Activated CD4-positive, alpha-beta T cell treated with anti-CD3 and anti-CD28 coated beads for 4 hours (primary cell): ENCODE results near the gene TYSND1.
"Not testable (repeated sequence)": the region's sequence is repeated elsewhere in the genome, so short reads cannot be mapped to it uniquely, and the experiment has no call there.

Source experiments
- DNase-seq, 2 donors: peaks; one replicate each; pipeline ENCODE4 v3.0.0-alpha.2; 2020

TYSND1 gene

GRCh38 chr10:70162892-70163201, 16.3 kb upstream of the TYSND1 start:
- peak; percentile 35 to 38 for DNase-seq

- no peak for DNase-seq
These were observed 15.8 kb upstream of the TYSND1 start for GRCh38 chr10:70162151-70162891.

- DNase-seq = no peak
These were observed 14.3 kb upstream of the TYSND1 start for GRCh38 chr10:70160798-70161197.

- not testable (repeated sequence) for DNase-seq
These were observed 12.9 kb upstream of the TYSND1 start for GRCh38 chr10:70159366-70159765.

GRCh38 chr10:70158113-70158512, 11.6 kb upstream of the TYSND1 start:
- DNase-seq = no peak

- DNase-seq = no peak
These were observed 8.8 kb upstream of the TYSND1 start for GRCh38 chr10:70155255-70155838.

GRCh38 chr10:70148516-70148915, 2.0 kb upstream of the TYSND1 start:
- DNase-seq = no peak

- no peak for DNase-seq
These were observed 742 bp upstream of the TYSND1 start for GRCh38 chr10:70147259-70147625.

GRCh38 chr10:70145666-70146488, 623 bp downstream of the TYSND1 start:
- peak; percentile 65 to 72 for DNase-seq

GRCh38 chr10:70145166-70145665, 1.3 kb downstream of the TYSND1 start:
- no peak for DNase-seq

GRCh38 chr10:70144372-70145110, 2.0 kb downstream of the TYSND1 start:
- no peak for DNase-seq

- DNase-seq = no peak
These were observed 3.9 kb downstream of the TYSND1 start for GRCh38 chr10:70142555-70142954.

GRCh38 chr10:70140297-70140696, 6.2 kb downstream of the TYSND1 start:
- DNase-seq = no peak

- no peak for DNase-seq
These were observed 6.6 kb downstream of the TYSND1 start for GRCh38 chr10:70139997-70140250.

GRCh38 chr10:70139151-70139996, 7.1 kb downstream of the TYSND1 start:
- DNase-seq = no peak

GRCh38 chr10:70137927-70138883, 8.3 kb downstream of the TYSND1 start:
- DNase-seq = no peak

- no peak for DNase-seq
These were observed 9.4 kb downstream of the TYSND1 start for GRCh38 chr10:70137135-70137534.

- no peak for DNase-seq
These were observed 10.8 kb downstream of the TYSND1 start for GRCh38 chr10:70135684-70136083.

GRCh38 chr10:70135046-70135445, 11.5 kb downstream of the TYSND1 start:
- no peak for DNase-seq

- DNase-seq = peak in 1 of 2 donors; percentile 14
These were observed 14.1 kb downstream of the TYSND1 start, which contains the start of gene AIFM2 for GRCh38 chr10:70132098-70133029. Gene AIFM2 (minus strand): TSS chr10:70132825. CDS start chr10:70124084, 8,741 bp downstream.
